Stimulated activated CD8-positive, alpha-beta memory T cell treated with anti-CD3 and anti-CD28 coated beads, Interleukin-4, amount 100 ng/mL, for 24 hours (primary cell): ENCODE results near the gene TMEM132A.
"Not testable (repeated sequence)": the region's sequence is repeated elsewhere in the genome, so short reads cannot be mapped to it uniquely, and the experiment has no call there.

ENCODE experiments used
- DNase-seq: peaks from one replicate; pipeline ENCODE4 v3.0.0-alpha.2; 2020; ENCODE audit warnings: low read depth

TMEM132A gene

DNA sequence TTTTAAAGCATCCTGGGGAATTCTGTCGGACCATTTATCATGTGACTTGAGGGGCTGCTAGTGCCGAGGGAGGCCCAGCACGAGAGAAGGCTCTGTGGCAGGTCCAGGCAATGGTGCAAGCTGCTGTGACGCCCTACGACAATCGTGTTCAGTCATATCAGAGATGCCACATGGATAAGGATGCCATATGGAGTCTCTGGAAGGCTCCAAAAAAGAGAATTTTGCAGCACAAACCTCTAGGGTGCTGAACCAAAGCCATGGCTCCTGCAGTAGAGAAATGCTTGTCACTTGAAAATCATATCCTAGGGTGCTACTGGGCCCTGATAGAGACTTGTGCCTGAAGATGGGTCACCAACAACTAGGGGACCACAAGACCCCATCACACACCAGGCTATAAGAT is 40.5 kb downstream of the TMEM132A start:
- no peak for DNase-seq

DNA sequence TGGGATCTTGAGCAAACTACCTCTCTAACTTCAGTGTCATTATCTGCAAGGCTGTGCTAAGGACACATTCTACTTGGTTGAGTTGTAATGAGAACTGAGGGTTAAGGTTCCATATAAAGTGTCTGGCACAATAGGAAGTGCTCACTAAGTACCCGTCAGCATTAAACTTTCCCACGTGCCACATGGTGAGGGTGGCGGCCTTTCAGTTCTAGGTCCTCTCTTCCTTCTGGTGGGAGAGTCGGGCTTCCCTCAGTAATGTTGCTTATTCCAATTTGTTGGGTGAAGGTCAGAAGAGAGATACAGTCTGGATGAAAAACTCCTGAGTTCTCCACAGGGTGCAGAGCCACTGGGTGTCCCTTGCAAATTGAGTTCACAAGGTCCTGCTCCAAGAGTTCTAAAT is 42.6 kb downstream of the TMEM132A start:
- DNase-seq, result no peak

DNA sequence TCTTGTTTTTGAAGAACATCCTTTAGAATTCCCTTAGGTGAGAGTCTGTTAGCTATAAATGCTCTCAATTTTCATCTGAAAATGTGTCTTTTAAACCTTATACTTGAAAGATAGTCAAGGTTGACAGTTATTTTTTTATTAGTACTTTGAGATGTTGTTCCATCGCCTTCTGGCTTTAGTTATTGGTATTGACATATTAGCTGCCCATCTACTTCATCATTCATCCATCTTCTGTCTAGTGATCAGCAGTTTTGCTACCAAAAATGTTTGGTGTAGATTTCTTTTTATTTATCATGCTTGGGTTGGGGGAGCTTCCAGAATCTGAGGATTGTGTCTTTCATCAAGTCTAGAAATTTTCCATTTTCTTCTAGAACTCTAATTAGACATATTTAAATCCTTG is 44.0 kb downstream of the TMEM132A start:
- no peak for DNase-seq

DNA sequence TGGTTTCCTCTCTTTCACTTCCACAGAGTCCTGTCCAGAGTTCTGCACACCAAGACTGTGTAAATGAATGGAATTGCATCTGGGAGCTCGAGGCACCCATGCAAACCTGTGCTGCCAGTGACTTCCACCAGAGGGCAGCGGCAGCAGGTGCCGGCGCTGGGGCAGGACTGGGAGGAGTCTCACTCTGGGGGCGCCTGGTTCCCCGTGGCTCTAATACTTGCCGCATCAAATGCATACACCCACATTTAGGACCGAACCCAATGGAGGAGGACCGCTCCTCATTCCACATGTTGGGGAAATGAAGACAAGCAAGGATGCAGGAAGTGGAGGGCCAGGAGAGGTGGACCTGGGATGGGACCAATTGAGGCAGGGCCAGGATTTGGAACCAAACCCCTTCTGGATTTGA is 46.1 kb downstream of the TMEM132A start:
- peak; percentile 71 for DNase-seq

DNA sequence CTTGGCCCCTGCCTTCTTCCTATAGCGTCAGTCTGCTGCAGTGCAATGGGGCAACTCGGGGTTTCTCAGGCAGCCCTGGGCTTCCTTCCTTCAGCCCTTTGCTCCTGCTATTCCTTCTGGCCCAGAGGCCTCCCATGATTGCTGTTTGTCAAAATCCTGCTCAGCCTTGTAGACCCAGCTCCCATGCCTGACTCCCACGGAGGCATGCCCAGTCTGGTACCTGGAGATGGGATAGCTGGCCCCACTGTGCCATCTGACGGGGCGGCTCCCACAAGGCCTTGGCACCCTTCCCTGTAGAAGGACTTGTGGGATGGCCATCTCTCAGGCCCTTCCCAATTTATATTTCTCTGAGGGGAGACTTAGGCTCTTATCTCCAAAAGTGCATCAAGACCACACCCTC is 46.6 kb downstream of the TMEM132A start:
- no peak for DNase-seq

DNA sequence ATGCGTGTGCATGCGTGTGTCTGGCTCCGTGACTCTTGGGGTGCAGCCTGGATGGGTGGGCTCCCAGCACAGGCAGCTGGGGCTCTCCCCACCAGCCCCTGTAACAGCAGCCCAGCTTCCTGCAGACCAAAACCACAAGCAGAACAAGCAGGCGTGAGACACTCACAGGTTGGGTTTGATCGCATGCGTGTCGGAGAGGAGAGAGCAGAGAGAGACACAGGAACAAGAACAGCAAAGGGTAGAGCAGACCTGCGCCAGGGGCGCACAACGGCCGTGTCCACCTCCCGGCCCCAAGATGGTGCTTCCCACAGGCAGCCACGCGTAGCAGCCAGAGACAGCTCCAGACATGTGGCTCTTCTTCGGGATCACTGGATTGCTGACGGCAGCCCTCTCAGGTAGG is 47.3 kb downstream of the TMEM132A start, which contains the start of gene CD6:
Gene CD6 (plus strand): TSS at position 161 of the 400 bp plus-strand sequence. CDS start 186 bp downstream, at position 347.
- no peak for DNase-seq

DNA sequence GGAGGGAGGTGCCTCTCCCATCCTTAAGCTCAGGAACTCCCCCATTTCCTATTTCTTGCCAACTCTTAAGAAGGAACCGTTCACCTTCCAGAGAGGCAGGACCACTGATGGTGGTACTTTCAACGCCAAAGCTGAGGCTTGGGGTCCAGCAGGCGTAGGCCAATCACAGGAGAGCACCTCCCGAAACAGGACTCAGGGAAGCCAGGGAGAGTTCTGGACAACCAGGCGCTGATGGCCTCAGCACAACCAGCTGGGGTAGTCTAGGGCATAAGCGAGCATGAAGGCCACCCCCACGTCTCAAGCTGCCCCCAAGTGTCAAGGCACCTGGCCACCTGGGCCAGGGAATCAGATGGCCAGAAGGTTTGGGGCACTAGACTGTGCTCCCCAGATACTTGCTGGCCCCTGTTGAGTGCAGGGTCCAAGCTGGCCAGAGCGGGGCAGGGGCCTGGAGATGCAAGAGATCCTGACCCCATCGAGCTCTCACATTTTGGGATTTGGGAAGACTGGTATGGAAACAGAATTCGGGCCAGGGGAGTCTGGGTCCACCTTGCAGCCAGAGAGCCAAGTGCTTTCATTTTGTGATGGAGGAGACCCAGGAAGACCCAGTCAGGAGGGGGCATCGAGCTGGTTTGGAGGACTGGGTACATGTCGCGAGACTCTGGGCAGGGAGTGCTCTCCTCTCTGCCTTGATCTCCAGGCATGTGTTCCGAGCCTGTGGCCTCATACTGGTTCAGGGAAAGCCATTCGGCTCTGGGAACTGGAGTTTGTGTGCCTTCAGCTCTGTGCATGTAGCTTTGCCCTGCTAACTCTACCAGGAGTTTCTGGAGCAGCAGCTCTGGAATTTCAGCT is 48.1 kb downstream of the TMEM132A start:
- no peak for DNase-seq

DNA sequence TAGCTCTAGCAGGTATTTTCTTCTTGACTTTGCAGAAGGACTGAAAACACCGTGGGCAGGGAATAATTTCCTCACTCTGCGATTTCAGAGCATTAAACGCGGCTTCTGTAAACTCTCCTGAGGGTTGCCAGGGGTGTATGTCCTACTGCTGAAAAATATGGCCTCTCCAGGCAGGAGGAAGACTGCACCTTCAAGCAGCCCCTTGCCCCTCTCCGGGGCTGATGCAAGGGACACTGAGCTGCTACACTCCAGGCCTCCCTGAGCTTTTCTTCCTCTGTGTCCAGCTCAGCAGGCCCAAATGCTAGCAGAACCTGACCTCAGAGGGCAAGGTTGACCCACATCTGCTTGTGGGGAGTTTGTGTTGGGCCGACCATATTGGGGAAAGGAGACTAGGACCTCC is 49.4 kb downstream of the TMEM132A start:
- no peak for DNase-seq

DNA sequence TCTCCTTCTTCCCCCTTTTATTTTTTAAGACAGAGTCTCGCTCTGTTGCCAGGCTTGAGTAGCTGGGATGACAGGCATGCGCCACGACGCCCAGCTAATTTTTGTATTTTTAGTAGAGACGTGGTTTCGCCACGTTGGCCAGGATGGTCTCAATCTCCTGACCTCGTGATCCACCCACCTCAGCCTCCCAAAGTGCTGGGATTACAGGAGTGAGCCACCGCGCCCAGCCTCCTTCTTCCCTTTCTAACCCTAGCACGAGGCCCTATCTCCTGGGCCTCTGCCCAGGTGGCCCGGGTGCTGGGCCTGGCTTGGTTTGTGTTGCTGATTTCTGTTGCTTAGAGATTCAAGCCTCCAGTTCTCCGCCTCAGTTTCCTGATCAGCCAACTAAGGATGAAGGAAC is 50.1 kb downstream of the TMEM132A start:
- not testable (repeated sequence) for DNase-seq

DNA sequence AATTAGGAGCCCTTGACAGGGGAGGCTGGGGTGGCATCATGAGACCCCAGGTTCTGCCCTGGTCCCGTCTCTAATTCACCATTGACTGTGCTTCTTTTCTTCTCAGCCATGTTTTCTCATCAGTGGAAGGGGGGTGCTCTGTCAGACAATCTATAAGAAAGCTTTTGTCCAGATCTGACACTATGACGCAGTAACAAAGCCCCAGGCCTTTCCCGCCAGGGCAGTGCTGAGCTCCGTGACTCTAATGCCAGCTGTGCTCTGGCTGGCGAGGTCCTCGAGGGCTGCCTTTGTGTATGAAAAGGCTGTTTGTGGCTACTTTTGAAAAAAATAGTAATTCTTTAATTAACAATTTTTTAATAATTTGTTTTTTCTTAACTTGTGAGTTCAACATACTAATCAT is 50.5 kb downstream of the TMEM132A start:
- no peak for DNase-seq

DNA sequence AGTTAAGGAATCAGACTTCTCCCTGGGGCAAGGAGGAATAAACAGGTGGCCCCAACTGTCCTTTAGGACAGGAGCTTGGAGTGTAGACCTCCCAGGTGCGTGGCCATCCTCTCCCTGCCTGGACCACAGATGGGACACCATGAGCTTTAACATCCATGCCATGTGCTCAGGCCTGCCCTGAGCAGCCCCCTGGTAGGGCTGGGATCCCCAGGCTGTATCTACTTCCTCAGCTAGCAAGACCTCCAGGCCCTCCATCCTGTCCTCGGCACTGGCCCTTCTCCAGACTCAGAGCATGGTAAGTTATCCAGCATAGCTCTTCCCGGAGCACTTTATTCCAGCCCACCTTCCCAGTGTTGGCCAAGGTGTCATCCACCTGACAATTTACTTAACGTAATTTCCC is 53.0 kb downstream of the TMEM132A start:
- DNase-seq, result no peak

DNA sequence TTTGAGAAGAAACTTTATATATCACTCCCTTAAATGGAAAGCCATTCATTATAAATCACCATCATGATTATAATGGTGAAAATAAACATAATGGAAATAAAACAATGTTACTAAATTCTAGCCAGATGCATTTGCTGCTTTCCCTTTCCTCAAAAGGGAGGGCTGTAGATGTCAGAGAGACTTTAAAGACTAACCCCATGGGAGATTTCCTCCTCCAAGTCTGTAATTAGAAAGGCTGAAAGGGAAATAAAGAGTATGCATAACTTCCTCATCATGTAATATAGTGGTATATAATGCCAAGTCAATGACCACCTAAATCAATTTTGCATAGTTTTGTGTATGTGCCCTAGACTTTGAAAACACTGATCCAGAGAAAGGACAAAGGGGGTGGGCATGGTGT is 53.6 kb downstream of the TMEM132A start:
- DNase-seq, result no peak

DNA sequence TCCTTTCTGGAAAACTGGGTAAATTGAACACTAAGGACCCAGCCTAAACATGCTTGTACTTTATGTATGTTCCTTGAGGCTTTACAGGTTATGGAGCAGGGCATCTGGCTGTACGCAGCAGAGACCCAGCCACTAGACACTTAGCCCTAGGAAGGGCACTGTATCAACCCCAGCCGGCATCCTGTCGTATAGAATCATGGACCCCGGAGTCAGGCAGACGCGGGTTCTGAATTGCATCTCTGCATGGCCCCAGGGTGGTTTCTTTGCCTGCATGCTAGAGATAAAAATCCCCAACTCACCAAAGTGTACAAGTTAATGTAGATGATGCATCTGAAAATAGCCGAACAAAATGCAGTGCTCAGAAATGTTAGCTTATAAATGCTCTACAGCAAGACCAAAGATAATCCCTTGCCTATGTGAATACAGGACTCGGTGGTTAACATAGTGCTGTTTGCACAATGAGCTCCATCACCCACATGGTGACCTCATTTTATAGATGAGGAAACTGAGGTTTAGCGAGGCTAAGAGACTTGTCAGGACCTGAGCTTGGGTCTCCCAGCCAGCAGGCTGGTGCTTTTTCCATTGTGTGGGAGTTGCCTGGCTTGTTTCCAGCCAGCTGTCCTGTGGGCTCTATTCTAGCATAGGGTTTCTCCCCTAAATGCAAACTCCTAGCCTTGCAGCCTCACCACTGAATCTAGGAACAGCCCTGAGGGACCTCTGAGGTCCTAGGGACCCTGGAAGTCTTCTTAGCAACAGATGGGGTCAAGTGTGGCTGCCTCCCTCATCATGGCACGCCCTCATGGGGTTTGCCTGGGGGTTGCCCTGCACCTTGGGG is 54.5 kb downstream of the TMEM132A start:
- DNase-seq, result peak; percentile 71

DNA sequence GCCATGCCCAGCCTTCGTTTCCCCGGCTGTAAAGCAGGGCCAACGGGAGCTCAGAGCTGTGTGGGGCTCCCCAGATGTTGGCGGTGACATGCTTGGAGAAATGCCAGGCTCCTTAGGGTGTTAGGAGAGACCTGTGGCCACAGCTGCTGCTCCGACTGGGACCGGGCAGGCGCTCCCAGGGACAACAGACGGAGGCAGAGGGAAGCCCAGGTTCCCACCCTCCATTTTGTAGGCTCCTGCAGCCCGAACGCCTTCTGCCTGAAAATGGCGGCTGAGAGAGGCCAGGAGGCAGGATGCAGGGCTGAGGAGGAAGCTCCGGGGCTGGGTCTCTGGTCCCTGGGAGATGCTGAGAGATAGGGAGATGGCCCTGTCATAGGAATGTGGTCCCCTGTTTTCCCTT is 57.3 kb downstream of the TMEM132A start:
- DNase-seq, result no peak

DNA sequence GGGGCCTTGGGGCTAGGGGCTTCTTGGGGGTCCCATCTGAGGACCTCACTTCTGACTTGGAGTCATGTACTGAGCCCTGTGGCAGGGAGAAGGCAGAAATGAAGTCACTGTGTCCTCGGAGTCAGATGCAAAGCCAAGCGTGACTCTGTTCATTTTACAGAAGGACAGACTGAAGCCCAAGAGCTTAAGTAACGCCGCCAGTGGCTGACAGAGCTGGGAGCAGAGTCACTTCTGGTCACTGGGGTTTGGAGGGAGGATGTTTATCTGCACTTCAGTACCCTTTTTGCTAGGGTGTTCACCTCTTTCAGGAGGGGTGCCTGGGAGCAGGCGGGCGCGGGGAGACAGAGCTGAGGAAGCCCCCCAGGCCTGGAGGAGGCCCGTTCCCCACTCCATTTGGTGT is 57.9 kb downstream of the TMEM132A start:
- DNase-seq, result no peak

DNA sequence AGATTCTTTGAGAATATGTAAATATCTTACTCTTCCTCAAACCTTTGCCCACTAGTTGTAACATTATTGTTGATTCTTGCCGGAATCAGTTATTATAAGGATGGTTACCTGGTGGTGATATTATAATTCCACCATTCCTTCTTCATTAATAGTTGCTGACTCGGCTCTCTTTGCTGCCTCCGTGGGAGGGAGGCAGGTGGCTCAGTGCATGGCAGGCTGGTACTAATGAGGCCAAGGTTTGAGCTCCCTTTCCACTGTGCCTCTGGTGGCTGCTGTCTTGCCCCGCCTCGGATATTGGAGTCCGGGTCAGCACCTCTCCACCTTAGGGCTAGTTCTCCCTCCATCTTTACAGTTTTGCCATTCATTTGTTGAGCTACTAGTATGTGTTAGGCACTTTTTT is 59.9 kb downstream of the TMEM132A start:
- DNase-seq, result no peak

DNA sequence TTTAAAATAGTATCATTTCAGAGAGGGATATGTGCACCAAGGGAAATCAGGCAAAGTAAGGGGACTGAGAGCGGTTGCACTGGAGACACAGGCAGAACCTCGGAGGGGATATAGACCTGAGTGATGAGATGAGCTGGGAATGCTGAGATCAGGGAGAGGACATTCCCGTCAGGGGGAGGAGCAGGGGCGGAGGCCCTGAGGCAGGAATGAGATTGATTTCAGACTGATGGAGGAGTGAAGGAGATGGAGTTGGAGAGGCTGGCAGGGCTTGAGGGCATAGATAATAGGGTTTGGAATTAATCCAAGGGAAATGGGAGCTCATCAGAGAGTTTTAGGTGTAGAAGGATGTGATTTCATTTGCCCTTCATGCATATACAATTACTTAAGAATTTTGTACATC is 60.4 kb downstream of the TMEM132A start:
- no peak for DNase-seq

DNA sequence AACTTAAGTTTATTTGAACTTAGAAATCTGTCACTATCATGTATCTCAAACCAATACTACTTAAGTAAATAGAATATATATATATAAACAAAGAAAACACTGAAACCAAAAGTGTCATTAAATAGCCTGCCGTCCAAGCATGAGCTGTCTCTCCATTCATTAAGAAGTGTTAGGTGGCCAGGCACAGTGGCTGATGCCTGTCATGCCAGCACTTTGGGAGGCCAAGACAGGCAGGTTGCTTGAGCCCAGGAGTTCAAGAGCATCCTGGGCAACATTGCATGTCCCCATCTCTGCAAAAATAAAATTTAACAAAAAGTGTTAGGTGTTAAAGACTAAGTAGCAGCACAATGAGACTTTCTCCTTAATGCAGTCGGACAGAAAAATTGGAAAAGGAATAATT is 61.2 kb downstream of the TMEM132A start:
- DNase-seq, result no peak

DNA sequence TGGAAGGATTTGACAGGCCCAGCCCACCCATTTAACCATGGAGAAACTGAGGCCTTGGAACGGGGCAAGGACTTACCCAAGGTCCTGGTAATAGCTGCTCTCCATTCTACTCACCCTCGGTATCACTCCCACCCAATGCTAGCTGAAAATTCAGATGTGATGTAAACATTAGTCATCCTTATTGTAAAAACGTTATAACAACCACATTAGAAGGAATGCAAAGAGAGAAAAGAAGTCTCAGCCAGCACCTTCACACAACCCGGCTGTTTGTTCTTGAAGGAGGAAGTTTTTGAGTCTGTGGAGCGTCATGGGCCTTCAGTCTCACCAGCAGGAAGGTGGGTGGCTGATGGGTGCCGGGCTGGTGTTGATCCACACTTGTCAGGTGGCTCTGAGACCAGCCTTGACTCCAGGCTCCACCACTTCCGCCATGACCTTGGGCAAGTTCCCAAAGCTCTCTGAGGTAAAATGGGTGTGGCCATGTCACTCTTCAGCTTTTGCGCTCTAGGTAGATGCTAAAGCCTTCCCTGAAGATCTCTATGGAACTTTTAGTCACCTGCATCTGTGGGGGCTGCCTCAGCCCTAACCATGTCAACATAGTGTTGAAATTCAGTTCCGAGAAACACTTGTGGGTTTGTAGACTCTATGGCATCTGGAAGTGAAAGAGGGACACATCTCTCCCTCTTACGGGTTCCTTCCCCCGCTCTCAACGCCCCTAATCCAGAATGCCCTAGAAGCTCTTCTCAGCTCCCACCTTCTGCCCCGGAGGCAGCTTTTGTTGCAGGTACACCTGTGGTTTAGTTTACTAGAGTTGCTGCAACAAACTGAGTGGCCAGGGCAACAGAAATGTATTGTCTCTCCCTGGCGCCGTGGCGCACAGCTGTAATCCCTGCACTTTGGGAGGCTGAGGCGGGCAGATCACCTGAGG is 62.0 kb downstream of the TMEM132A start:
- peak; percentile 77 for DNase-seq
